LHCN-M2 (cell line): Measurements from ENCODE around the gene VAV3. TPM values are rescaled to one million over a fixed set of nuclear protein-coding genes. Genes with fewer than 3 reads are reported as not detected.
"Not testable (repeated sequence)": the region's sequence is repeated elsewhere in the genome, so short reads cannot be mapped to it uniquely, and the experiment has no call there.

Experiments used
- DNase-seq: peaks from one replicate; pipeline ENCODE4 v3.0.0-alpha.2; 2012; ENCODE audit warnings: low read depth
- total RNA-seq: library from RNA; depleted of rRNA; stranded (reverse); fragments of >200 nt; gene quantifications from 2 replicates; pipeline ENCODE4 v1.2.3, GENCODE V29; 2014

The VAV3 gene
- total RNA-seq, 1 experiment from 2014 or later, result 1.4 TPM

DNA sequence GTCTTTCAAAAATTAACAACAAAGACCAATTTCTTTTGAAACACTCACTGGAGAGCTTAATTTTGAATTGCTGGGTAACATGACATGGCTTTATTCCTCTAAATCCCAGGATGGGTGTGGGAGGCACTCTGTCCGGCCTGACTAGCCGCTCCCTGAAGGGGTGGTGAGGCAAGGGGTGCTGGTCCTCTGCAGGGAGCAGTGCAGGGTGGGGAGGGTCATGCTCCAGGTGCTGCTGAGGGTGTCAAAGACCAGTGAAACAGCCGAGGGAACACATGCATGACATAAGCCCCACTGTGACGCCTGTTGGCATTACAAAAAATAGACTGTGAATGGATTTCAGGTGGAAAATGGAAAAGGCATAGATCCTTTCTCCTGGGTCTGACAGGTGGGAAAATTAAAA is 223.7 kb downstream of the VAV3 start:
- no peak for DNase-seq

DNA sequence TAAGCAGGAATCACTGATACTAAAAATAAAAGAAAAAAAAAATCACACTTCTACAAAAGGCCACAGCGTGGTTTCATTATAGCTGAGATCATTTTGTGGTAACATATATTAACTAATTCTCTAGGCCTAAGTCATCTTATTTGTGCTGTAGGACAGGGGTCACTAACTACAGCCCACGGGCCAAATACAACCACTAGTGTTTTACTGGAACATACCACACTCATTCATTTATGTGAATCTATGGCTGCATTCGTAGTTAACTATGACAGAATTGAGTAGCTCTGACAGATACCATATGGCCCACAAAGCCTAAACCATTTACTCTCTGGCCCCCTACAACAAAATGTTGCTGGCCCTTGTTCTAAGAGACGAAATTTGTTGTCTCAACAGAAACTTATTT is 224.4 kb downstream of the VAV3 start:
- no peak for DNase-seq

DNA sequence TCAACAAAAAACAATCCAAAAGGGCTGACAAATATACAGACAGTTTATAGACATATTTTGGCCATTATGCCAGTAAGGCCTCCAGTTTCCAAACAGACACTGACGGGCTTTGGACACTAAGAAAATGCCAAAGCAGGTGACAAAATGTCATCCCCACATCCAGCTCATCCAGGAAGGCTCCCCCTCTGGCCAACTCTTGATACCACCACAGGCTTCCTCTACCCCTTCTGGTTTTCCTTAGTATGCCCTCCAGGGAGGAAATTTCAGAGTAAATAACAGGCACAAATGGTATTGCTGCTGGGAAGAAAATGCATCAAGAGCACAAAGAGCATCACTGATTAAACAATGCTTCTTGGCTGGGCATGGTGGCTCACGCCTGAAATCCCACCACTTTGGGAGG is 225.3 kb downstream of the VAV3 start:
- DNase-seq, result no peak

DNA sequence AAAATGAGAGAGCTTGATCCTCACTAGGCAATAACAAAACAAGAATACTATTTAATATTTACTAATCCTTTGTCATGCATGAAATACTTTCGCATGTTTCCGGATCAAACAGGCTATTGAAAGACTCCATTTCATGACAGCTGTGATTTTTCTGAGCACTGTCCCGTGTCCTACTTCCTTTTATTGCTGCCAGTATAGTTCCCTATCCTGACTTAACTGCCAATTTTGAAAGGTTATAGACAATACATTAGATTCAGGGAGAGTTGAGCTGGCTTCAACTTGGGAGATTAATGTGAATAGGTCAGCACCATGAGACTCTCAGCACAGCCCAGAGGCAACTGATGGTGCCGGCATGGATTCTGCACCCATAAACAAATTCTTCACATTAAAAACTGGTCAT is 225.8 kb downstream of the VAV3 start:
- no peak for DNase-seq

DNA sequence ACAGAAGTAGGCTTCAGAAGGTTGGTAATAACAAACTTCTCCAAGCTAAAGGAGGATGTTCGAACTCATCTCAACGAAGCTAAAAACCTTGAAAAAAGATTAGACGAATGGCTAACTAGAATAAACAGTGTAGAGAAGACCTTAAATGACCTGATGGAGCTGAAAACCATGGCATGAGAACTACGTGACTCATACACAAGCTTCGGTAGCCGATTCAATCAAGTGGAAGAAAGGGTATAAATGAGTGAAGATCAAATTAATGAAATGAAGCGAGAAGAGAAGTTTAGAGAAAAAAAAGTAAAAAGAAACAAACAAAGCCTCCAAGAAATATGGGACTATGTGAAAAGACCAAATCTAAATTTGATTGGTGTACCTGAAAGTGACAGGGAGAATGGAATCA is 231.6 kb downstream of the VAV3 start:
- not testable (repeated sequence) for DNase-seq

DNA sequence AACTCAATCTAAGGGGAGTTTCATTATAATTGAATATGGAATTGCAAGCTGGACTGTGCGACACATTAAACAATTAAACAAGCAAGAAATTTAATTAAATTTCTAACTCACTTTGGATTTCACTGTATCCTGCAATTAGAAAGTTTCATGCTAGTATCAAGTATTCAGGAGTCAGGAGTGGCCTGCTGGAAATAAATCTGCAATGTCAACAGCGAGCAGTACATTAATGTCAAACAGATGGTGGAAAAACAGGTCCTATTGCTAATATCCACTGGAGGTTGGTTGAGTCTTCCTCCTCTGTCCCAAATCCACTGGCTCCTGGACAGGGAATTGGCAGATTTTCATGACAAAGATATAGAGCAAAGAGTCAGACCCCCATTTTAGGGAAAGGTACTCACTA is 237.1 kb downstream of the VAV3 start:
- DNase-seq, result no peak

DNA sequence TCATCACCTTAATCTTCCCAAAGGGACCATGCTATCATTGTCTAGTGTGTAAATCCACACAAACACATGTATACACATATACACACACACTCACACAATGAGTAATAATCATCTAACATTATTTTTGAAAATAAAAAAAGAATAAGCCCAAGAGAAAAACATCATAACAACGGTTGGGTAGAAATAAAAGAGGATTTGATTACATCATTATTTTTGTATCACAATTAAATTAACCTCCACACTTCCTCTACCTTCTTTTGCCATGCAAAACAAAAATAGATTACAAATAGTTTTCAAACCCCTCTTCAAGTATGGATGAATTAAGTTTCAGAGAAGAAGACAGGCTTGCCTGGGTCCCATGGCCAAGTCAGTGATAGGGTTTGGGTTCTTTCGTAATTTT is 238.1 kb downstream of the VAV3 start:
- DNase-seq, result no peak

DNA sequence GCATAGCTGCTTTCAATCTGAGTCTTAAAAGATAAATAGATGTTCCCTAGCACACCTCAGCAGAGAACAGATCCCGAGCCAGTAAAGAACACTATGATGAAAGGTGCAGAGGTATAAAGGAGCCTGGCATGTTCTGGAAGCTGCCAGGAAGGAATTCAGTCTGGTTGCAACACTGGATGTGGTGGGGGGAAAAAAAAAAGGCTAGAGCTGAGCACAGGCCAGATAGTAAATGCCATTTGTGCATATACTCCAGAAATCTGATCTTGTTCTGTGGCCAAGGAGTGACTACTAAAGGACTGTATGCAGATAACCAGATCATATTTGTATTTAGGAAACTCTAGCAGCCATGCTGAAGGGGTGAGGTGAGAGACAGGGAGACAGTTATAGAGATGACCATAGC is 240.3 kb downstream of the VAV3 start:
- DNase-seq, result peak; percentile 5

DNA sequence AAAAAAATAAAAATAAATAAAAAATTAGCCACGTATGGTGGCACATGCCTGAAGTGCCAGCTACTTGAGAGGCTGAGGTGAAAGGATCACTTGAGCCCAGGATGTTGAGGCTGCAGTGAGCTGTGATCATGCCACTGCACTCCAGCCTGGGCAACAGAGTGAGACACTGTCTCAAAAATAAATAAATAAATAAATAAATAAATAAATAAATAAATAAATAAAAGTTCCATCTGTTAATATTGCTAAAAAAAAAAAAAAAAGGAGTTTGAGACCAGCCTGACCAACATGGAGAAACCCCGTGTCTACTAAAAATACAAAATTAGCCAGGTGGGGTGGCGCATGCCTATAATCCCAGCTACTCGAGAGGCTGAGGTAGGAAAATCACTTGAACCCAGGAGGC is 244.8 kb downstream of the VAV3 start:
- not testable (repeated sequence) for DNase-seq

DNA sequence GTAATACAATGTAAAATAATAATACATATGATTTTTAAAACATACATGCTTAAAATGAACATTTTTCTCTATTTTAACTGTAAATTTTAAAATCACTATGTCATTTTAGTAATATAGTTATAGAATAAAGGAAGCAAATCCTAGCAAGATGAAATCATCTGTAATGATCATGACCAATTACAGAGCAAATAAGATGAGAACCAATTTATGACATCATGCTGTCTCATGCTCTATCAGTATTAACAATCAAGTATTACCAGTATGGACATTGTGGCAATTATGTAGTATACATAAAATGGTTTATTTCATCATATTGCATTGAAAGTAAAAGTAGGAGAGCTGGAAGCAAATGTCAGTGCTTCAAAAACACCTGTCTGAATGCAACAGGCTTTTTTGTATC is 255.0 kb downstream of the VAV3 start:
- no peak for DNase-seq

DNA sequence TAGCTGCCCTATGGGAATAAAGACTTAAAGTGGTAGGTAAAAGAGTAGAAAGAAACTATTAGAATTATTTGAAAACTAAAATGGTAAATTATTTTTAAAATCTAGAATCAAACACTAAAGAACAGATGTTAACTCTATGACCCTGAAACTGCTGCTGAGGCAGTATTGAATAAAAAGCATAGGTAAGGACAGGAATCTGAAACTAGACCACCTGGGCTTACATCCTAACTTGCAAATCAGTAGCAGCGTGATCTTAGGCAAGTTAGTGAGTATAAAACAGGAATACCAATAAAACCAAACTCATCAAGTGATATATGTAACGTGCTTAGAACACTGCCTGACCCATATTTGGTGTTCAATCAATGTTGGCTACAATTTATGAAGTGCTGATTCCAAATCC is 257.9 kb downstream of the VAV3 start:
- no peak for DNase-seq

DNA sequence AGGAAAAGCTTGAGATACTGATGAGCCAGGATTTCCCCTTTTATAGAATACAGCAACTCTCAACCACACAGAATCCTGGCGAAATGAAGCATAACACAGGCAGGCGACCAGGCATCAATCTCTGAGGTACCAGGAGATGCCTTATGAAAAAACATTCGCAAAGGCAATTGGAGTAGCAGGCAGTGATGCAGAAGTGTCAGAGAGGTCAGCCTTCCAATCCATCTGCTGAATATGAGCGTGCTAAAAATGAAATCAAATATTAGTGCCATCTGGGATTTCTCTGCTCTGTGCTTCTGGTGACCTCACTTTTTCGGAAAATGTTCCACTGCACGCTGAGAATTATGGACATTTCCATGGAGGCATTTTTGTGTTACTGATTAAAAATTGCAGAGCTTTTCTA is 258.8 kb downstream of the VAV3 start:
- DNase-seq, result no peak

DNA sequence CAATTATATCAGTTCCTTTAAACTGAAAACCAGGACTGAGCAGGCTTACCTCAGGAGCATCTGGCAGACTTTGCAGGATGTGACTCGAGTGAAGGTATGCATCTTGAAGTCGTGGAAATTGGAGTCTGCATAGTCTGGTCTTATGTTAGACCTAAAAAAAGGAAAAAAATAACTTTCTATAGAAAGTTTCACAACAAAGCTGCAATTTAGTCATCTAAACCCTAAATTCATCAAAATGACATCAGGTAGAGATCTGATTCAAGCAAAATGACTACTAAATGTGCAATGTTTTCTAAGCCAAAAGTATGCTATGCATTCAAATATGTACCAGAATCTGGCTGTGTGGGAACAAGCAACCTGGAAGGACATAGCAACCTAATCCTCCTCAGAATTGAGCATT is 260.1 kb downstream of the VAV3 start:
- DNase-seq, result no peak

DNA sequence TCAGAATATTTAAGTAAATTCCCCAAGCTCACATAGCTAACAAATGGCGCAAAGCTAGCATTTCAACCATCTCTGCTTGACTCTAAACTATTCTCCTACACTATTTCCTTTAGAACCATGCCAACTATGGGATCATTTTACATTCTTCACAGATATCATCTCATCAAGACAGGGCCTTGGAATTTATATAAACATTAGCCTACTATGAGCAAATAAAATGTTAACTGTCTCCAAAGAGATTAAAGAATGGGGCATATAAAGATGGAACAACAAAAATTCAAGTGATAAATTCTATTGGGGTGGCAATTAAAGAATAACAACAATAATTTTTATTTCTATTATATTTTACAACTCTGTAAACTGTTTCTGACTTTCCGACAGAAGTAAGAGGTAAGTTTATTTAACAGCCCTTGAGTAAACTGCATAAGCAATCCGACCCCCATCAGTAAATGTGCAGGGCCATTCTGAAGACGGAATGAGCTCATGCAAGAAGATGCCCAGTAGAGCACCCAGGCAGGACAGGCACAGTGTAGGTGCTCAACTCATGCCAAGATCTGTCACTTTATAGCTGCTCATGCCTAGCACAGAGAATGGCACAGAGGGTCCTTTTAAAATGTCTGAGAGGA is 261.9 kb downstream of the VAV3 start:
- no peak for DNase-seq

DNA sequence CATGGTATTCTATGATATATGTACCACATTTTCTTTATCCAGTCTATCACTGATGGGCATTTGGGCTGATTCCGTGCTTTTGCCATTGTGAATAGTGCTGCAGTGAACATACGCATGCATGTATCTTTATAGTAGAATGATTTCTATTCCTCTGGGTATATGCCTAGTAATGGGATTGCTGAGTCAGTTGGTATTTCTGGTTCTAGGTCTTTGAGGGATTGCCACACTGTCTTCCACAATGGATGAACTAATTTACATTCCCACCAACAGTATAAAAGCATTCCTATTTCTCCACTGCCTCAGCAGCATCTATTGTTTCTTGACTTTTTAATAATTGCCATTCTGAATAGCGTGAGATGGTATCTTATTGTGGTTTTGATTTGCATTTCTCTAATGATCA is 264.3 kb downstream of the VAV3 start:
- DNase-seq, result not testable (repeated sequence)

DNA sequence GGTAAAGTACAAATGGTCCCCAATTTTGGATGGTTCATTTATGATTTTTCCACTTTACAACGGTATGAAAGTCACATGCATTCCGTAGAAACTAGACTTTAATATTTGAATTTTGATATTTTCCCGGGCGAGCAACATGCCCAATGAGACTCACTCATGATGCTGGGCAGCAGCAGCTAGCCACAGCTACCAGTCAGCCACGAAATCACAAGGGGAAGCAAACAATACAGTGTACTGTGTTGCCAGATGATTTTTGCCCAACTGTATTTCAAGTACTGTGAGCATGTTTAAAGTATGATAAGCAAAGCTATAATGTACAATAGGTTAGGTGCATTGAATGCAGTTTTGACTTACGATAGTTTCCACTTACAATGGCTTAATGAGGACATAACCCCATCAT is 266.8 kb downstream of the VAV3 start:
- no peak for DNase-seq

DNA sequence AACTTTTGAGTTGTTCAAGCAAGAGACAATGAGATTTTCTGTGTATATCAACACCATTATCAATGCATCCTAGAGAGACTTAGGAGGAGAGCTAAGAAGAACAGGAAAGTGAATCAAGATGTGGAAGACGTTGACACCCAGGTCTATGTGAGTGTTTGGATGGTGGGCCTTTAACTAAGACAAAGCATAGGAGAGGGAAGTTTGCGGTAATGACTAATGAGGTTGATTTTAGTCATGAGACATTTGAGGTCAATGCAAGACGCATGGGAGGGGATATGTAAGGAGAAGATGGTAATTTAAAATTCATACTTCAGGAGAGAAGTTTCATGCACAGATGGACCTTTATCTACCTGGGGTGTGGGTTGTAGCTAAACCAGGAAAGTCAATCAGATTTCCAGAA is 269.6 kb downstream of the VAV3 start:
- DNase-seq, result peak; percentile 16

DNA sequence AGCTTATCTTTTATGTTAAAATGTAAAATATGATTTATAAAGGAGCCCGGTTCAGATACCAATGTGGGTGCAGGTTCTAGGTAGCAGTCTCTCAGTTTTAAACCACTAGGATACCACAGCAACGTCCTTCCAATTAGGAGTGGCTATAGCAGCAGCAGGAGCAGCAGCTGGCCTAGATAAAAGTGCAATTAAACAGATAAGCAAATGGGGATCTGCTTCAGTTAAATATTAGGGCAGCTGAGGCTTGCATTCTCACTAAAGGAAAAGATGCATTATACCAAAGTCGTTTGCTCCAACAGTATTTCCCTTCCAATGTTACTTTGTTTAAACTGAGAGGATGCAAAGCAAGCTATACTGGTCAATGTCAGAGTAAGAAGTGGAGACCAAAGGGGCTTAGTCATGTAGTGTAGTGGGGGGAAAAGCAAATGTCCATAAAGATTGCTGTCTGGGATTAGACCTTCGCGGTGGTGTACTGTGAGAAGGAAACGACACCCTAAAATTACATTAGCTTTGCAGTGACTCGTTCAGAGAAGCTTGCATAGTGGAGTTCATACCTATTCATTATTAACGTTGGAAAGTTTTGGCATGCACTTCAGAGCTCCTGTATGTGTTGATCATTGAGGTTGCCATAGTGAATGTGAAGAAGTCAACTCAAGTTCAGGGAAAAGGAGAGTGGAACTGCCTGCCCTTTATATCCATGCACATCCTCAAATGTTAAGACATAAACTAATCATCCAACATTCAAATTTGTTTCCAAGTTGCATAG is 272.2 kb downstream of the VAV3 start:
- no peak for DNase-seq

DNA sequence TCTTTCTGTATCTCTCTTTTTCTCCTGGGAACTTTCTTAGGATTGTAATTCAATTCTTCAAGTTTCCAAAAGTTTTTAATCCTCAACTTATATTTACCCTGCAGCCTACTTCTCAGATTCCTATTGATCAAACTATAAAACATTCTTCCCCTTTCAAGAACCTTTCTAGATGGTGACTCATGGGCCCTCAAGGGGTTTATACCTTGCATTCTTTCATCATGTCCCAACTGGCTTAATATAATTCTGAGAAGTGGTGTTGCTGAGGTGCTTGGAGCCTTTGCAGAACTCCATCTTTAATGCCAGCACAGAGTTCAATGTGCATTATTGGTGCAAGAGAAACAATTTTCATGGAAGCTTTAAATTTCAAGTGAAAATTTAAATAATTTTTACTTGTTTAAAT is 273.4 kb downstream of the VAV3 start:
- no peak for DNase-seq

DNA sequence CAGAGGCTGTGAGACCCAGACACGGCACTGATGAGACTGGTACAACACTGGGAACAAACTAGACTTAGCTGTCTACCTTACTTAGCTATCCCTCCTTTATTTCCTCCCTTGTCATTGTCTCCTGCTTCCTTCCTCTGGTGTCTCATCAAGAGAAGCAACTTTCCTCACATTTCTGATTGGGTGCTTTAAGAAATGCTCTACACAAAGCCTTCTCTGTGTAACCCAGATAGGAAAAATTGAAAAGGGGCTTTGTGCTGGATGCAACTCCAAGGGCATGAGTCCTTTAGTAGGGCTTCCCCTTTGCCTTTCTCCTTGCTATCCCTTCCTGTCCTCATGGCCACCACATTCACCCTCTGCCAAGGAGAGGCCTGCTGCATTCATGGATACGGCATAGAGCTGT is 274.5 kb downstream of the VAV3 start:
- DNase-seq, result no peak

DNA sequence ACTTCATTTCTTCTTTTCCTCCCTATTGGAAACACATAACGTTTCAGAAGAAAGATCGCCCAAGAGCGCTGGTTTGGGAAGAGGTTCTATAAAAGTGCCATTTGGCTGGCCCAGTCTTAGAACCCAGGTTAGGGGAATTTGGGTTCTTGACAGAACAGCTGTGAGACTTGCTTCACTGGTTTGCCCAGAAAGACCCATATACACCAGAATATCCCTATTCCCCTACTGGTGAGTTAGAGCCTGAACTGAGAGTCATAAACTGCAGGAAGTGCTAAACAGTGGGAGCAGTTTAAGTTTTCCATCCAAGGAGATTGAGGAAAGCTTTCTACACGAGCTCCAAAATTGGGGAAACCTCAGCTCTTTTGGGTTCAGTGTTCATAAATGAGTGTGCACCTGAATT is 275.2 kb downstream of the VAV3 start:
- DNase-seq, result no peak

DNA sequence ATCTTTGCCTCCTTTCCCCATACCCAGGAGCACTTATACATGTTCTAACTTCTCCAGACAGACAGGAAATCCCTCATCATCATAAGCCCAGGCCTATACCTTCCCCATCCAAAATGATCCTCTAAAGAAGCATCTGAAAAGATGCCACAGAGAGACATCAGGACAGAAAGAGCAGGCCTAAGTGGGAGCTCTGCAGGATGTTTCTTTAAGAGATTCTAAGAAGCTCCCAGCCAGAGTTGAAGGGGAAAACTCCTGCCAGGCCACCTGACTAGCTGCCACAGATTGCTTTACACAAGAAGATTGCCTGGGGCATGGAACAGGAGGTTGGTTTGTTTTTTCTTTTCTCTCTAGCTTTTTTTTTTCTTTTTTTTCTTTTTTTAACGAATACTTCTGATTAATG is 275.8 kb downstream of the VAV3 start:
- DNase-seq, result no peak
